GM15510 (cell line): ENCODE data around the gene SERPINA3.

Experiments used
- POLR2A ChIP-seq: IDR thresholded peaks from 3 replicates; pipeline ENCODE4 v1.6.1; 2011; ENCODE audit warnings: borderline replicate concordance; ENCODE audit not compliant: insufficient read length; ENCODE audit errors: extremely low read depth

The SERPINA3 gene

GRCh38 chr14:94665544-94665943 lies 53.4 kb downstream of the SERPINA3 start:
- no peak for TF ChIP-seq POLR2A

GRCh38 chr14:94670692-94671285 lies 58.6 kb downstream of the SERPINA3 start:
- TF ChIP-seq POLR2A, result no peak

- no peak for TF ChIP-seq POLR2A
Observed at GRCh38 chr14:94671870-94672444, 59.8 kb downstream of the SERPINA3 start.

GRCh38 chr14:94673071-94673470 lies 60.9 kb downstream of the SERPINA3 start:
- TF ChIP-seq POLR2A, result no peak
